Stomach (tissue), 9 donors: ENCODE measurements around the gene IGF1R. TPM values are rescaled to one million over a fixed set of nuclear protein-coding genes. Genes with fewer than 3 reads are reported as not detected.

Experiments
- DNase-seq, 2 donors: peaks; one replicate each; pipeline versions ENCODE4 v3.0.0 to v3.0.0-alpha.2; 2013 to 2019
- H3K27ac ChIP-seq, 5 donors: fragments of 200-600 bp in 4 of 5; sonication (generic) in 4 of 5; one replicate each; pipeline ENCODE4 v1.5.1; 2013 to 2019; ENCODE audit warnings: mild to moderate bottlenecking in 1 of 5, moderate library complexity in 1 of 5
- H3K27me3 ChIP-seq, 3 donors: fragments of 200-600 bp; sonication (generic); one replicate each; pipeline ENCODE4 v1.5.1; 2017 to 2019; ENCODE audit warnings: mixed run types in 1 of 3
- H3K36me3 ChIP-seq, 4 donors: fragments of 200-600 bp; sonication (generic); 1 replicate in 3 of 4; 2 replicates in 1 of 4; pipeline ENCODE4 v1.5.1; 2016 to 2019
- H3K4me1 ChIP-seq, 4 donors: fragments of 200-600 bp; sonication (generic); one replicate each; pipeline ENCODE4 v1.5.1; 2016 to 2019
- H3K4me3 ChIP-seq, 4 donors: fragments of 200-600 bp; sonication (generic) in 3 of 4; one replicate each; pipeline ENCODE4 v1.5.1; 2016 to 2019; ENCODE audit warnings: mild to moderate bottlenecking in 1 of 4
- H3K9me3 ChIP-seq, 4 donors: fragments of 200-600 bp; sonication (generic); one replicate each; pipeline ENCODE4 v1.5.1; 2016 to 2019
- CTCF ChIP-seq, 7 experiments: fragments of 450-650 bp in 4 of 7; fragments of 200-600 bp in 3 of 7; sonication (generic) in 3 of 7; IDR thresholded peaks; one replicate each; pipeline ENCODE4 v1.5.1; 2016 to 2019; ENCODE audit warnings: antibody characterized with exemption in 7 of 7, control low read depth in 2 of 7, mild to moderate bottlenecking in 1 of 7
- EP300 ChIP-seq: sonication (generic); formaldehyde crosslinking; IDR thresholded peaks from one replicate; pipeline ENCODE4 v1.6.1; 2017; ENCODE audit warnings: antibody characterized with exemption
- POLR2A ChIP-seq, 4 donors: fragments of 450-650 bp; IDR thresholded peaks; one replicate each; pipeline ENCODE4 v1.6.1; 2016; ENCODE audit warnings: antibody characterized with exemption in 4 of 4, control low read depth in 2 of 4, mild to moderate bottlenecking in 1 of 4, moderate library complexity in 1 of 4
- POLR2AphosphoS5 ChIP-seq, 3 donors: sonication (generic); formaldehyde crosslinking; IDR thresholded peaks; one replicate each; pipeline ENCODE4 v1.6.1; 2016; ENCODE audit warnings: antibody characterized with exemption in 3 of 3
- WGBS, 5 donors: extraction: QIAGEN DNeasy Blood & Tissue Kit in 3 of 5; methylation state at CpG; one replicate each; pipeline versions ENCODE4 v1.1.5 to v1.1.7; 2013 to 2018; 5-methylcytosine and 5-hydroxymethylcytosine counted together
- intact Hi-C: fragments of 100-400 bp; cut with DNase I; formaldehyde crosslinking; loops from one replicate; pipeline ENCODE4 v1.15.1; 2023; ENCODE audit warnings: low total_unique reads
- polyA plus RNA-seq, 3 donors: library from polyadenylated mRNA; stranded (reverse); fragments of 200-250 nt; gene quantifications; one replicate each; pipeline ENCODE4 v1.2.3, GENCODE V29; 2013
- total RNA-seq, 5 donors: library from RNA; depleted of rRNA; stranded (reverse); fragments of >200 nt; gene quantifications; one replicate each; pipeline versions ENCODE4 v1.1.0 to v1.2.3, GENCODE V29; 2014 to 2016
- donor health status: healthy with polysubstance abuse.
- donor health status: Bipolar disorder and iron deficiency.
- donor health status: healthy.

Gene IGF1R
- total and polyA plus RNA-seq, 8 donors: 2.3 to 131 (median 42.8) TPM

DNA sequence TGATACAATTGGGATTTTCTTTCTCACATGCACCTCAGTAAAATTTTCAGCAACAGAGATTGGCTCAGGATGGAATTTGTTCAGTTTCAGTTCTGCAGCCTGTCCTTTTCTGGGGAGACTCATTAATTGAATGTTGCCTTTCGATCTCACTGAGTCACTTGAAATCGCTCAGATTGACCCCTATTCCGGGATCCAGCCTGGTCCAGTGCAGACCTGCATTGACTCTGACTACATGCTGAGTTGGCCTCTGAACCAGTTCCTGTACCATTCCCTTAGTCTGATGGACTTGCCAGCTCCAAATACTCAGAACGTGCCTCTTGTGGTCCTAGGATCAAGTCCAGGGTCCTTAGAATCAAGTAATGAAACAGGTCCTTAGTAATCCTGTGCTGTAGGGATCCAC is 9.4 kb downstream of the IGF1R start:
- no peaks in the 10 kb centered on the region for H3K27me3 ChIP-seq
- DNase-seq: no peak
- TF ChIP-seq EP300 (no peak), CTCF (IDR thresholded peaks at IDR 0.05) (no peak), POLR2A (IDR thresholded peaks at IDR 0.05) (no peak), POLR2AphosphoS5 (IDR thresholded peaks at IDR 0.05) (no peak)
- peaks cover 8 to 79% (median 50%) of the 10 kb centered on the region in 4 donors for H3K4me1 ChIP-seq
- no peaks in the 10 kb centered on the region for H3K36me3 ChIP-seq
- H3K4me3 ChIP-seq: no peak overlapping the region
- H3K27ac ChIP-seq: no peak overlapping the region
- 67 to 81% (median 72%) methylated on average over 4 of the region's 4 CpGs for WGBS, 5 donors
- H3K9me3 ChIP-seq: no peaks in the 10 kb centered on the region
- intact Hi-C loops: loop anchor here (10.0 kb wide), 1 partner anchor 117 kb away; no protein-coding TSS in a partner anchor

- Histone ChIP-seq H3K27me3 (no peaks in the 10 kb centered on the region), H3K9me3 (no peaks in the 10 kb centered on the region), H3K27ac (peak overlapping the region in 1 of 5 donors; percentile 42), H3K4me3 (no peak overlapping the region), H3K4me1 (peaks cover 0 to 80% (median 56%) of the 10 kb centered on the region in 4 donors), H3K36me3 (no peaks in the 10 kb centered on the region)
- DNase-seq: peak in 1 of 2 donors; percentile 78
- peak in 1 of 3 donors; percentile 42 for TF ChIP-seq POLR2AphosphoS5 (IDR thresholded peaks at IDR 0.05)
- peak in 5 of 7 experiments; percentile 48 to 79 (median 75) for TF ChIP-seq CTCF (IDR thresholded peaks at IDR 0.05)
- TF ChIP-seq EP300: no peak
- no peak for TF ChIP-seq POLR2A (IDR thresholded peaks at IDR 0.05)
- intact Hi-C loops: loop anchor here (10.0 kb wide), 1 partner anchor 116 kb away; no protein-coding TSS in a partner anchor
- WGBS, 5 donors: 34 to 44% (median 40%) methylated on average over 7 of the region's 7 CpGs
These were observed 10.7 kb downstream of the IGF1R start for GRCh38 chr15:98658831-98659699.

GRCh38 chr15:98660055-98660454 is 11.7 kb downstream of the IGF1R start:
- TF ChIP-seq CTCF (IDR thresholded peaks at IDR 0.05): no peak
- no peak for TF ChIP-seq POLR2A (IDR thresholded peaks at IDR 0.05)
- no peak for TF ChIP-seq POLR2AphosphoS5 (IDR thresholded peaks at IDR 0.05)
- TF ChIP-seq EP300: no peak
- H3K27me3 ChIP-seq: no peaks in the 10 kb centered on the region
- H3K9me3 ChIP-seq: no peaks in the 10 kb centered on the region
- intact Hi-C loops: no loop called here
- DNase-seq: no peak
- no peaks in the 10 kb centered on the region for H3K36me3 ChIP-seq
- no peak overlapping the region for H3K4me3 ChIP-seq
- H3K4me1 ChIP-seq: peaks cover 0 to 75% (median 52%) of the 10 kb centered on the region in 4 donors
- WGBS, 5 donors: 32 to 69% (median 49%) methylated on average over 3 of the region's 3 CpGs
- peak overlapping the region in 1 of 5 donors; percentile 42 for H3K27ac ChIP-seq

GRCh38 chr15:98663045-98663444 is 14.7 kb downstream of the IGF1R start:
- Histone ChIP-seq H3K4me1 (peaks cover under 1 to 71% (median 51%) of the 10 kb centered on the region in 4 donors), H3K27ac (no peak overlapping the region), H3K9me3 (no peaks in the 10 kb centered on the region), H3K27me3 (no peaks in the 10 kb centered on the region), H3K36me3 (no peaks in the 10 kb centered on the region), H3K4me3 (no peak overlapping the region)
- 60 to 75% (median 63%) methylated on average over 6 of the region's 6 CpGs for WGBS, 5 donors
- DNase-seq: no peak
- intact Hi-C loops: no loop called here
- TF ChIP-seq EP300 (no peak), POLR2AphosphoS5 (IDR thresholded peaks at IDR 0.05) (no peak), CTCF (IDR thresholded peaks at IDR 0.05) (no peak), POLR2A (IDR thresholded peaks at IDR 0.05) (no peak)
